Umbilical cord (tissue), 2 donors: Measurements from ENCODE around the gene SPI1. TPM values are rescaled to one million over a fixed set of nuclear protein-coding genes. Genes with fewer than 3 reads are reported as not detected.
"Not testable (repeated sequence)": the region's sequence is repeated elsewhere in the genome, so short reads cannot be mapped to it uniquely, and the experiment has no call there.

ENCODE experiments used
- DNase-seq: peaks from one replicate; pipeline ENCODE4 v3.0.0-alpha.2; 2015; ENCODE audit warnings: low spot score
- total RNA-seq: library from RNA; depleted of rRNA; stranded (reverse); fragments of >200 nt; gene quantifications from one replicate; pipeline ENCODE4 v1.2.3, GENCODE V29; 2014; ENCODE audit warnings: low replicate concordance; ENCODE audit not compliant: insufficient read depth

SPI1 gene
- total RNA-seq, 1 donor from 2014 or later = 8.2 TPM

GRCh38 chr11:47326198-47326597 is 52.1 kb downstream of the SPI1 start:
- no peak for DNase-seq

- no peak for DNase-seq
Measured at GRCh38 chr11:47325271-47326041, 52.9 kb downstream of the SPI1 start.

- DNase-seq = no peak
Measured at GRCh38 chr11:47324520-47324919, 53.8 kb downstream of the SPI1 start.

- no peak for DNase-seq
Measured at GRCh38 chr11:47318166-47318565, 60.2 kb downstream of the SPI1 start.

GRCh38 chr11:47317064-47317828 is 61.1 kb downstream of the SPI1 start:
- no peak for DNase-seq

GRCh38 chr11:47316501-47316900 is 61.8 kb downstream of the SPI1 start:
- not testable (repeated sequence) for DNase-seq

- no peak for DNase-seq
Measured at GRCh38 chr11:47314992-47315391, 63.4 kb downstream of the SPI1 start.

GRCh38 chr11:47308050-47308823 is 70.1 kb downstream of the SPI1 start:
- no peak for DNase-seq

GRCh38 chr11:47306484-47306844 is 71.9 kb downstream of the SPI1 start:
- no peak for DNase-seq

GRCh38 chr11:47305734-47306483 is 72.4 kb downstream of the SPI1 start:
- no peak for DNase-seq

Other genes with a start within 250 kb of the SPI1 start
- 72.5 TPM for gene ARFGAP2, start 201.7 kb downstream of the SPI1 start, total RNA-seq
- 23.4 TPM for gene PACSIN3, start 192.1 kb downstream of the SPI1 start, total RNA-seq
- gene DDB2, start 163.6 kb downstream of the SPI1 start, total RNA-seq = 20.7 TPM
- gene ACP2, start 129.7 kb downstream of the SPI1 start, total RNA-seq = 77.3 TPM
- gene NR1H3, start 120.6 kb downstream of the SPI1 start, total RNA-seq = 18.5 TPM
- 25.3 TPM for gene MADD, start 108.4 kb downstream of the SPI1 start, total RNA-seq
- 1.2 TPM for gene MYBPC3, start 25.8 kb downstream of the SPI1 start, total RNA-seq
- 74.6 TPM for gene SLC39A13, start 30.0 kb upstream of the SPI1 start, total RNA-seq
- gene PSMC3, start 47.9 kb upstream of the SPI1 start, total RNA-seq = 79.9 TPM
- 0.96 TPM for gene RAPSN, start 70.6 kb upstream of the SPI1 start, total RNA-seq
- 120 TPM for gene CELF1, start 174.6 kb upstream of the SPI1 start, total RNA-seq
- gene PTPMT1, start 187.1 kb upstream of the SPI1 start, total RNA-seq = 26.7 TPM
- gene KBTBD4, start 200.4 kb upstream of the SPI1 start, total RNA-seq = 11.3 TPM
- gene NDUFS3, start 200.5 kb upstream of the SPI1 start, total RNA-seq = 40.2 TPM
- gene FAM180B, start 208.1 kb upstream of the SPI1 start, total RNA-seq = not detected
- 4.3 TPM for gene C1QTNF4, start 215.9 kb upstream of the SPI1 start, total RNA-seq